NCI-H524 (cell line): ENCODE data around the gene PEX11B.

Experiments used
- DNase-seq, 2 experiments: peaks; one replicate each; lab custom pipeline; 2025; lab: John Stamatoyannopoulos, UW

The PEX11B gene

DNA sequence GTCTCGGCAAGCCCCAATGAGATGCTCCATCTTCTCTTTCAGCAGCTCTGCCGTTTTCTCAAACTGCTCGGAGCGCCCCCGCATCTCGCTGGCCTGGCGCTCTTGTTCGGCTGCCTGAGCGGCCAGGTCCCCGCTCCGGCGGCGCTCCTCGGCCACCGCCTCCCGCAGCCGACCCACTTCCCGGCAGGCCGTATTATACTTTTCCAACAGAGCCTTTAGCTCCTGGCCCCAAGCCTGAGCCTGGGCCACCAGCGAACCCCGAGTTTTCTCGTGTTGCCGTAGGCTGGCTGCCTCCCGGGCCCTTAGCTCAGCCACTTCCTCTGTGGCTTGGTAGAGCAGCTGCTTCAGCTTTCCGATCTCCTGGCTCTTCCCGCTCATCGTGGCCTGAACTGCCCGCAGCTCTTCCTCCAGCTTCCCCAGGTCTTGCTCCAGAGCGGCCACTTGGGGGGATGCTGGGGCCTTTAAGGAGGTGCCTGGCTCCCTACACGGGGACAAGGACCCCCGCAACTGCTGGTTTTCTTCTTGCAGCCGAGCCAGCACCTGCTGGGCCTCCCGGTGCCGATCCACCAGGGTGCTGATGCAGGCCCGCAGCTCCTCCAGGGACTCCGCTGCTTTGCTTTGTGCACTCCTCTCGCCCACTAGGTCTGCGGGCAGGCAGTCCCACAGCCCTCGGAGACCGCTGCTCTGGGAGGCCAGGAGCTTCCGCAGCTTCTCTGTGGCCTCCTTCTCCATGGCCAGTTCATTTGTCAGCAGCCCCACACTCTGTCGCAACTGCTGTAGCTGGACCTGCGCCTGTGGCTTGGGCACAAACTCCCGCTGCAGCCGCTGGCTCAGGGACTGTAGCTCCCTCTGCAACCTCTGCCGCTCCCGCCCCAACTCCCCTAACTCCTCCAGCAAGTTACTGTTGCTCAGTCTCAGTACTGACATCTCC lies 46.3 kb downstream of the PEX11B start:
- no peak for DNase-seq

DNA sequence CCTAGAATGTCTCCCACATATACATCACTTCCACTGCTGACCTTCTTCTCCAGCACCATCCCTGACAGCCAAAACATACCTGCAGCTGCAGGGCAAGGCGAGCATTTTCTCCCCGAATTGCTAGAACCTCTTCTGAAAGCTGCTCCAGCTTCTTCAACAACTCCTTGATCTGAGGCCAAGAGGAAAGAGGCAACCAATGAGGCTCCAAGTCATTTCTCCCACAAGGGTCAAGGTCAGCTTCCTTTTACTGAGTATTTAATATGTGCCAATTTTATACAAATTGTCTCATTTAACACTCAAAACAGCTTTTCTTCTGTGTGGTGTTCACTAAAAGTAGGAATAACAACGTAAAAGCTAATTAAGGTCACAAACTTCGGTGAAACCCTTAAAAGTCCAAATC lies 50.3 kb downstream of the PEX11B start:
- no peak for DNase-seq

DNA sequence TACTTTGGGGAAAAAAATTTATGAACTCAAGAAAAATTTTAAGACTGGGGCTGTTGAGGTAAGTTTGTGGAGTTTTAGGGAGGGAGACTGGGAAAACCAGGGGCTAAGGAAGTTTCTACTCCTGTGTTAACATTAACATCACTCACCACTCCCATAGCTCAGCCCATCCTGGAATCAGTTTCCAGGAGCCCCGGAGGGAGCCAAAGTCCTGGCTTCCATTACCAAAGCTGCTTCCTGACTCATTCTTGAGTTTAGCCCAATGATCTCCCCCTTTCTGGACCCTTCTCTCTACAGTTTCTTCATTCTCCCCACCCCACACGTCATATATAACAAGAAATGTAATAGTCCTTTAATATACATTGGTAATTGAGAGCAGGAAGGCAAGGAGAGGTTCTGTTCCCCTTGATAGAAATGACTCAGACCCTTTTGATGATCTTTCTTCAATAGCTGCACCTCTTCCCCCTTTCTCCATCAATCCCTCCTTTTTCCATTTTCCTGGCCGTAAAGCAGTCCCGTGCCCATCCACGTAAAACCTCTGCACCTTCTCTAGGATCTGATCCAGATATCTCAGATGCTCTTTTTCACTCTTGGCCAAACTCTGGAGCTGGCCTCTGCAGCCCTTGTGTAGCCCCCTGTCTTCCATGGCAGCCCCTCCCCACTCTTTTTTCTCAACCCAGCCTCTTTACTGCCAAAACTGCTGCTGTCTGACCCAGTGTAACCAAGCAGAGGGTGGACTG lies 55.1 kb downstream of the PEX11B start:
- no peak for DNase-seq
